Globus pallidus (tissue), 1 donor: ENCODE results near the gene GNGT1.
A peak's percentile ranks its signal among the peaks of the same experiment; 100 is the strongest.
"Not testable (repeated sequence)": the region's sequence is repeated elsewhere in the genome, so short reads cannot be mapped to it uniquely, and the experiment has no call there.

Experiments used
- DNase-seq: peaks from one replicate; pipeline ENCODE4 v3.0.0-alpha.2; 2015; ENCODE audit warnings: low spot score

Gene GNGT1

DNA sequence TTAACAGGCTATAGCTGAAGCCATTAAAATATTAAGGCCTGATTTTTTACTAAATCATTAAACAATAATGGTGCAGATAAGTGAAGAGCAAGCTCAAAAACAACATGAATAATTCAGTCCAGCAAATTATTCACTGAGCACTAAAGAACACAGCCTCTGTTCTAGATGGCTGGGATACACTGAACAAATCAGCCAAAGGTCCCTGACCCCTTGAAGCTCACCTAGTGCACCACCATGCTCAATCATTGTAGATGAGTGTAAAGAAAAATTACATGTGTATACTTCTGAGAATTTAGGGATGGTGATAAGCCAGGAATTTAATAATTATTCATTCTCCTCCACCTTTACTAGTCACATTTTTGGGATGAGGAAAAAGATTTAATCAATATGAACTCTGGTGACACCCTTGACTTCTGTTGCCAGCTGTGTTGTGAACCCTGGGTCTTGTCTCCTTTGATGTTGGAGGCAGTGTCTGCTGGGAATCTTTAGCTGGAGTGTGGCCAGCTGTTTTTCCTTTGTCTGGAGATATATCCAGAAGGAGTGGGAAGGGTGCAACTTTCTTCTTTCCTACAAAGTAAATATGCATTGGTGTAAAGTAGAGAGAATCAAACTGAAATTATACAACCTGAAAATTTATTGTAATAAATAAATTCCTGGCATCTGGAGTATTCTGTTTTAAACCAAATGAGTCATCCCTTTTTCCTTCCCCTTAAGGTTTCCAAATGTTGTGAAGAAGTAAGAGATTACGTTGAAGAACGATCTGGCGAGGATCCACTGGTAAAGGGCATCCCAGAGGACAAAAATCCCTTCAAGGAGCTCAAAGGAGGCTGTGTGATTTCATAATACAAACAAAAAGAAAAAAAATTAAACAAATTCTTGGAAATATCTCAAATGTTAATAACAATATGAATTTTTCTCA lies 4.0 kb downstream of the GNGT1 start:
- no peak for DNase-seq

DNA sequence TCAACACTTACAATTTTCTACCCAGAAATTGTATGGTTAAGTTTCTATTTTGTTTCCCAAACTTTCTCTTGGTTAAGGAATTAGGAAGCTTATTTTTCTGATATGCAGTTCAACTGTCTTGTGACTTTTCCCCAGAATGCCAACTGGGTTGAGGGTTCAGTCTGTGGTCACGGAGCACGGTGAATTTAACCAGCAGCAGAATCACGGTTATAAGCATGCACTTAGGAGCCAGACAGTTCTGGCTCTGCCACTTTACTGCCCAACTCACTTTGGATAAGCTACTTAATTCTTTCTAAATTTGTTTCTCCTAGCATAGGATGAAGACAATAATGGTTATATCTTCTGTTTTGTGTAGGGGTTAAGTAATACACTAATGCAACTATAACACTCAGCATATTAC lies 4.9 kb downstream of the GNGT1 start:
- not testable (repeated sequence) for DNase-seq

DNA sequence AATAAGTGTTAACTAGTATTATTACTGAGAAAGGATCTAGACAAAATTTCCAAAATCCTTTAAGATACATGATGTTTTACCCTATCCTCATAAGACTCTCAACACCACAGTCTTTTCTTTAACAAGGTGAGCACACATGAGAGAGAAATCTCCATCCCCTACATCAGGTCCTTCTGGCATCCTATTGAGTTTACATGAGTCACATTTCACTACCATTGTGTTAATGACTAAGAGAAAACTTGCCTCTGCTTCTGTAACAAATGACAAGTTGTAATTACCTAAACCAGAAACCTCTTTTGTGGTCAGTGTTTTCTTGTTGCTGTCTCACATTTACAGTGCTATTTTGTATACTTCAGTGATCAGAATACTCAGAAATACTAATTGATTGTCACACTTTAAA lies 5.3 kb downstream of the GNGT1 start:
- not testable (repeated sequence) for DNase-seq

DNA sequence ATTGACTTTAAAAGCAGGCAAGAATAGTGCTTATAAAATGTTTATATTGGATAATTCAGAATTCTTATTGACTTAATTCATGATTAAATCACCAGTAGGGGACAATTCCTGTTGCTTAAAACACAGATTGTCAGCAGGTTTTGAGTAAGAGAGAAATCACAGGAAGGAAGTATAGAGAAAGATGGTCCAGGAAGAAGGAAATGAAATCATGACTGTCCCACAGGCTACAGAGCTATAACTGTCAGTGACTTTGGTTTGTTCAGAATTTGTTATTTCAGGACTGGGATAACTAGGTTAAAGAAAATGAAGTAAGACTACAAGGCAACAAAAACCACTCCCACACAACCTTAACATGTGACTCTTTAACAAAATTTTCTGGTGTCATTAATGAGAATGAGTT lies 6.8 kb downstream of the GNGT1 start:
- DNase-seq, result no peak

DNA sequence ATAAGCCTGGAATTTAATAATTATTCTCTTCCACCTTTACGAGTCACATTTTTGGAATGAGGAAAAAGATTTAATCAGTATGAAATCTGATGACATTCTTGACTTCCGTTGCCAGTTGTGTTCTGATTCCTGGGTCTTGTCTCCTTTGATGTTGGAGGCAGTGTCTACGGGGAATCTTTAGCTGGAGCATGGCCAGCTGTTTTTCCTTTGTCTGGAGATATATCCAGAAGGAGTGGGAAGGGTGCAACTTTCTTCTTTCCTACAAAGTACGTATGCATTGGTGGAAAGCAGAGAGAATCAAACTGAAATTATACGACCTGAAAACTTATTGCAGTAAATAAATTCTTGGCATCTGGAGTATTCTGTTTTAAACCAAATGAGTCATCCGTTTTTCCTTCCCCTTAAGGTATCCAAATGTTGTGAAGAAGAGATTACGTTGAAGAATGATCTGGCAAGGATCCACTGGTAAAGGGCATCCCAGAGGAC lies 8.3 kb downstream of the GNGT1 start:
- no peak for DNase-seq

DNA sequence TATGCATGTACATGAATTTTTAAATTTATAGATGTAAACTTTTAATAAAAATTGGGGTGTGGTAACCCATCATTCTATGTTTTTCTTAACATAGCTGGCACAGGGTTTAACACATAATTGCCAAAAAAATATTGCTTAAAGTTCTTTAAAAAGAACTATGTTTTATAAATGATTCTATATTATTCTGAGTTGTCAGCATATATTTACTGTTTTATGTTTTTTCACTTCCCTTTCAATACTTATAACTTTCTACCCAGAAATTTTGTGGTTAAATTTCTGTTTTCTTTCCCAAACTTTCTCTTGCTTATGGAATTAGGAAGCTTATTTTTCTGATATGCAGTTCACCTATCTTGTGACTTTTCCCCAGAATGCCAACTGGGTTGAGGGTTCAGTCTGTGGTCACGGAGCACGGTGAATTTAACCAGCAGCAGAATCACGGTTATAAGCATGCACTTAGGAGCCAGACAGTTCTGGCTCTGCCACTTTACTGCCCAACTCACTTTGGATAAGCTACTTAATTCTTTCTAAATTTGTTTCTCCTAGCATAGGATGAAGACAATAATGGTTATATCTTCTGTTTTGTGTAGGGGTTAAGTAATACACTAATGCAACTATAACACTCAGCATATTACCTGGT lies 9.0 kb downstream of the GNGT1 start:
- DNase-seq, result not testable (repeated sequence)

DNA sequence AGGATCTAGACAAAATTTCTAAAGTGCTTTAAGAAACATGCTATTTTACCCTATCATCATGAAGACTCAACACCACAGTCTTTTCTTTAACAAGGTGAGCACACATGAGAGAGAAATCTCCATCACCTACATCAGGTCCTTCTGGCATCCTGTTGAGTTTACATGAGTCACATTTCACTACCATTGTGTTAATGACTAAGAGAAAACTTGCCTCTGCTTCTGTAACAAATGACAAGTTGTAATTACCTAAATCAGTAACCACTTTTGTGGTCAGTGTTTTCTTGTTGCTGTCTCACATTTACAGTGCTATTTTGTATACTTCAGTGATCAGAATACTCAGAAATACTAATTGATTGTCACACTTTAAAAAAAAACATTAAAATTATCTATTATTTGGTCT lies 9.5 kb downstream of the GNGT1 start:
- DNase-seq, result not testable (repeated sequence)

DNA sequence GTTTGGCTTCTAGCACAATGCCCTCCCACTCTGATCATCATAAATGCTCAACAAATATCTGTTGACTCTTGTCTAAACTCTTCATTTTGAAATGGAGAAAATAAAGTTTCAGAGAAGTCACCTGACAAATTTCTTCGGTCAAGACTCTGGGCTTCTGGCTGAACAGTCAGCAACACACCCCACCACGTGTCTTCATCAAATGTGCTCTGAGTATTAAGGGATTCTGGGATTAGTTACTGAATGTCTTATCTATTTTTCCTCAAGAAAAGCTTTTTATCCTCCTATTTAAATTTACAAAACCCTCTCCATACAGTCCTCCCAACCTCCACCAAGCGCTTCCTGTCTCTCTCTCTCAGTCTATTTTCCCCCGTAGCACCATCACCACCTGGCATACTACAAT lies 9.9 kb downstream of the GNGT1 start:
- not testable (repeated sequence) for DNase-seq

DNA sequence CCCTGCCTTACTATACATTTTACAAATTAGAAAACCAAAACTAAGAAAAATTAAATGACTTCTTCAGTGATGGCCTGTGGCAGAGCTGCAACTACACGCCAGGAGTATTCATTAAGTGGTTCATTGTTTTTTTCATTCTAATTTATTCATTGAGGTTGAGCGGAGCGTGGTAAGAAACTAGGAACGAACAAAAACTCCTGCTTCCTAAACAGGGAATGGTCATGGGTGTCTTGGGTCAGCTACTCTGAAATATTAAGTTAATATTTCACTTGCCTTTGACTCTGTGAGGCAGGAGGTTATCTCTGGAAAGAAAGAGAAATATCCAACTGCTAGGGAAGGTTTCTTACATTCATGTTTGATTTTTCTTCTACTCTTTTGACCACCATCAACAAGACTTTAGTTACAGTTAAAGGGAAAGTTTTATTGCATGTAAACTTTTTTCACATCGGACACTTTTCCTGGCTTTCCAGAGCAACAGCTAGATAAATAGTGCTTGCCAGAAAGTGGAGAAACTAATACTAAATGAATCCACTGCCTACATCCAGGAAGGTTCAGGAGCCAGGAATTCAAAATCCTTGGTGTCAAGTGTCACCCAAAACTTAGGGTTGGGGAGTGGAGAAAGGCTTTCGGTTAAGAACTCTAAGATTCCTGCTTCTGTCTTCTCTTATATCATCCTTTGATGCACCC lies 14.3 kb downstream of the GNGT1 start:
- no peak for DNase-seq

DNA sequence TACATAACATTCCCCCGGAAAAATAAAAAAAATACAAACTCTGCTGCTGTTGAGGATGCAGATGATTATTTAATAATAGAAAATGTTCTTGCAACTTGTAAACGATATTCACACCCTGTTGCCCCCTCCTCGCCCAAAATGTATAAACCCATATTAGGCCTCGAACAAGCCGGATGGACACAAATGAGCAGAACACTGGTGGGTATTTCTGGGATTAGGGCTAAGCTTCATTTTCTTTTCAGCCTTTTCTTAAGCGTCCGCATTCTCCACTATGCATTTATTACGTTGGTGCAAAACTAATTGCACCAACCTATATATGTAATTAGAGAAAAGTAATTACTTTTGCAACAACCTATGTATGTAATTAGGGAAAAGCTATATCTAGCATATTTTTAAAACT lies 14.8 kb downstream of the GNGT1 start:
- no peak for DNase-seq

DNA sequence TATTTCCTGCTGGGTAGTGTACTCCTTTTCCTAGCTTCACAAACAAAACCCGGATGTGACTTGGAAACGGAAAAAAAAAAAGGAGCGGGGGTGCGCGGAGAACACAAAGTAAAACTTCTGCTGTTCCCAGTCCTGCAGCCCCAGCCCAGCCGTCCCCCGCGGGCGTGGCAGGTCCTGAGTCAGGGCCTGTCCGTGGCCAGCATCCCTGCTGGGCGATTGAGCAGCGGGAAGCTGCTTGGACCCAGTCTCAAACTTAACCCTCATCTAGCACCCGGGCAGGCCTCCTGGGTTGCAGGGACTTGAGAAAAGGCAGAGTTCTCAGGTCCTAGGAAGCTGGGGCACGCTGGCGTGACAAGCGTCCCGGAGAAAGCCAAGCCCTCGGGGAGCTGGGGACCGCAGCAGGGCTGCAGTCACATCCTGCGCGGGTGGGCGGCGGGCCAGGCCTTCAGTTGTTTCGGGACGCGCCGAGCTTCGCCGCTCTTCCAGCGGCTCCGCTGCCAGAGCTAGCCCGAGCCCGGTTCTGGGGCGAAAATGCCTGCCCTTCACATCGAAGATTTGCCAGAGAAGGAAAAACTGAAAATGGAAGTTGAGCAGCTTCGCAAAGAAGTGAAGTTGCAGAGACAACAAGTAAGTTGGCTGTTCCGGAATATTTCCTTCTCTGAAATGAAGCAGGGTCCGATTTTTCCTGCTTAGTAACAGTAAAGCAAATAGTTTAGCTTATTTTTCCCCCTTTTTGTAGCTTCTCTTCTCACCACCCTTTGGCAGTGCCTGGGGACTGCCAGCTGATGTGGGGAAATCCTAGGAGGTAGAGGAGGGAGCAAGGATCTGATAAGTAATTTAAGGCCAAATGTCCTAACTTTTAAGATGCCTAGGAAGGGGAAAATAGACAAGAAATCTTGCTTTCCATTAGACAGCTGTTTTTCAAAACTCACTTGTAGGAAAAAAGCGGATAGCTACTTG lies 15.5 kb downstream of the GNGT1 start, which contains the start of gene GNG11:
TSS of gene GNG11 (plus strand) at position 129 of the 960 bp plus-strand sequence. CDS start at position 532, 403 bp downstream.
- peak; percentile 49 for DNase-seq

DNA sequence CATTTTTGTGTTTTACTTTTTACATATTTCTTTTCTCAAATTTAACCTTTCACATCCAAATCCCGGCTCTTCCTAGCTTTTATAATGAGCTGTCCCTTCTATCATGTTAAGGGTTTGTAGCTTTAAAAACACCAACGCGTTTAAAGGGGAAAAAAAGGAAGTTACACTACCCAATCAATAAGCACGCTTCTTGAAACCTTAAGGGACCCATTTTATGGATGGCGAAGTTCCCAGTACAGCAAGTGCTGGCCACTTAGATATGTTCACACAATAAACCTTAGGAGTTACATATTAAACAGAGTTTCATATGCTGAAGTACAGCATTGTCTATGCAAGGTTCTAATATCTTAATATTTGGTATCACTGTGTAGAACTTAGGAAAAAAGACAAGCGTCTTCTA lies 16.9 kb downstream of the GNGT1 start:
- no peak for DNase-seq

DNA sequence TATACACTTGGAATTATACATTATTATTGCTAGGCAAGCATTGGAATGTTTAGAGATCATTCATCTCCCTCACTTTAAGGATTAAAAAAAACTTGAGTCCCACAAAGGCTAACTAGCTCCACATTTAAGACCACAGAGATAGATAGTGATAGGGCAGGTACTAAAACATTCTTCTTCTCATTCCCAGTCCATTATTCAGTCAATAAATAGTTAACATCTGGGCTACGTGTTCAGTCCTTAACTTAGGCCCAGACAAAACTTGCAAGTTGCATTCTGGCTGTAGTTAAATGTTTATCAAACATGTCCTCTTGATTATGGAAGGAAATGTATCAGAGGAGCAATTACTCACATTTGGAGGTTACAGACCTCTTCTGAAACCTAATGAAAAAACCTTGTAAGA lies 17.6 kb downstream of the GNGT1 start:
- no peak for DNase-seq

DNA sequence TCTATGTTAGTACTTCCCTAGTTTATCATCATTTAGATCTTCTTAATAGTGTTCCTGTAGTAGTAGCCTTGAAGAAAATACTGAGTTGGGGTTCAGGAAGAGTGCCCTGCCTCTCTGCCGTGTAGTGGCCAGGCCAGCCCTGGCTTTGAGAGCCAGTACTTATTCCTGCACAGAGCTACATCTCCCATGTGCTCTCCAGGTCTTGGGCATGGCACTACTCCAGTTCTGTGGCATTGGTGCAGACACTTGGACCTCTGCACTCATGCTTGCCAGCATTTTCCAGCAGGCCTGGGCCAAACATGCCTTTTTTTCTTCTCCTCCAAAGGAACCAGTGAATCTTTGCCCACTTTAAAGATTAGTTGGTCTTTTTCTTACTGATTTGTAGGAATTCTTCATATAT lies 20.4 kb downstream of the GNGT1 start:
- DNase-seq, result no peak

DNA sequence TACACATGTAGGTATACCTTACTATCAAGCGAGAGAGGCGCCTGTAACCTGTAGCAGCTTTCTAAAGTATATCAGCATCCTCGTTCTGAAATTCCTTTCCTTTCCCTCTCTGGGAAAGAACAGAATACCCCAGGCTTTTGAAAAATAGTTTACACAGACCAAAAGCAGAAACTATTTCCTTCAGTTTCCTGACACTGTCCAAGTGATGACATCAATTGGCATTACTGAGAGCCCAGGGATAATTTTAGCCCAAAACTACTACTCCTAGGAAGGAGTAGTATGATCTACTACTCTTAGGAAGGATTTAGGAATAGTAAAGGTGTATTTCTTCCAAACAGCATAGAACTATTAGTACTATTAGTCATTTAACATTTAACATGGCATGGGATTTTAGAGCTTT lies 21.2 kb downstream of the GNGT1 start:
- DNase-seq, result no peak

DNA sequence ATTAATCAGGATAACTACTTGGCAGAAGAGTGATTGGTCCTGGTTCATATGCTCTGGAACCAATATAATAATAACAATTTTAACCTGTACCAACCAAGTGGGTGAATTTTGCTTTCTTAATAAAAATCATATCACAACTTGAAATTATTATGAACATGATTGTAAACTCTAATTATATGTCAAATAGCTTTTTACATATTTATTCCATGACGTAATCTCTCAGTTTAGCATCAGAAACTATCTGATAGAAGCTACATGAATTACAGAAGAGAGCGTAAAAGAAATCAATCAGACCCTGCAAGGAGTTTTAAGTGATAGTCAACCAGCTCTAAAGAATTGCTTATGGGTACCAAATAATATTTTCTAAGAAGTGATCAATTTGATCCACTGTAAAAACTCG lies 25.3 kb downstream of the GNGT1 start:
- DNase-seq, result no peak

DNA sequence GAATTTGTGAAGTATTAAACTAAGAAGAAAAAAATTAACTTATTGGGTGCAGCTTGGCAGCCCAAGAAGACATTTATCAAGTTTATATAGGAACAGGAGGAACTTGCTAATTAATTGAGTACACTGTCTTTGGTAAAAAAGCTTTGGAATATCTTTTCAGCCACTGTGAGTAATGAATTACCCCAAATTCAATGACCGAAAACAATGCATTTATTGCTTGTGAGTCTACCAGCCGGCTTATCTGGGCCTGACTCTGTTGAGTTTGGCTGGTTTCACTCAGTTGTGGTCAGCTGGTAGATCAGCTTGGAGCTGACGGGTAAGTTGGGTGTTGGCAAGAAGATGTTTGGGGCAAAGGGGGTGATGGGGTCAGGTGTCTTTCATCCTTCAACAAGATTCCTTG lies 26.8 kb downstream of the GNGT1 start:
- no peak for DNase-seq

DNA sequence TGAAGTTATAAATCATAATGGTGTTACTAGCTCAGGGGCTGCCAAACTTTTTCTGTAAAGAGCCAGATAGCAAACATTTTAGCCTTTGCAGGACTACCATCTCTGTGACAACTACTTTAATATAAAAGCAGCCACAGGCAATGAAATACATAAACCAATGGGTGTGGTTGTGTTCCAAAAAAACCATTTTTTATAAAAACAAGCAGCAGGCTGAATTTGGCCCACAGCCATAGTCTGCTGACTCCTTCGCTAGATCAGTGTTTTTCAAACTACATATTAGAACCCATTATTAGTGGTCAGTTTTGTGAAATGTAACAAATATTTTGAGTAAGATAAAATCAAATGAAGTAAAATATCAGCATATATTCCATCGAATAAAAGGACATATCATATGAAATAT lies 28.7 kb downstream of the GNGT1 start:
- DNase-seq, result no peak

DNA sequence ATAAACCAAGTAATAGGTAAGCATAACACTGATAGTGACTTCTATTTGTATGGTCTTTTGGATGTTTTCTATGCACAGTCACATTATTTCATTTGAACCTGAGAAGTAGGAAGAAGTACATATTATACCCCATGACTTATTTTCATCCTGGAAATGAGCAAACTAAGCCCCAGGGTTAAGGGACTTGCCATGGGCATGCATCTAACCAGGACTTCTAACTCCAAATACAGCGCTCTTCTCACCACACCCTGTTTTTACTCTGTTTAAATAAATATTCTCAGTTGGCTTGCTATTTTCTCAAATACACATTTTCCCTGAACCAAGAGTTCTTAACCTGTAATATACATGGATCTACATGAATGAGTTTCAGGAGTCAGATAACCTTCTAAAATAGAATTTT lies 31.5 kb downstream of the GNGT1 start:
- DNase-seq, result no peak

DNA sequence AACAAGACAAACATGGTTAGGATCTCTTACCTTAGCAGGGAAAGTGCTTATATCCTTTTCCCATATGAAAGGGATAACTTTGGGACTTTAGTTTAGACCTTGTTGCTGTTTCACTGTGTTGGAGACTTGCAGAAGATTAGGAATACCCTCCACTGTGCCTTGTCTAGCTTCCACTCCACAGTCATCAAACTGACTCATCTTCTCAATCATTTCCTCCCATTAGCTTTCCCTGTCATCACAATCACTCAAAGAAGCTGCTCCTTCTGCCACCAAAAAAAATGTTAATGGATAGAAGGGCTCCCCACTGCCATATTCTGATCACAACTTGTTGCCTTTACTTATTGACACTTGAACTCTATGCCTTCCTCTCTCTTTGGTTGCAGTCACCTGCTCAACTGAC lies 31.9 kb downstream of the GNGT1 start:
- DNase-seq, result no peak

DNA sequence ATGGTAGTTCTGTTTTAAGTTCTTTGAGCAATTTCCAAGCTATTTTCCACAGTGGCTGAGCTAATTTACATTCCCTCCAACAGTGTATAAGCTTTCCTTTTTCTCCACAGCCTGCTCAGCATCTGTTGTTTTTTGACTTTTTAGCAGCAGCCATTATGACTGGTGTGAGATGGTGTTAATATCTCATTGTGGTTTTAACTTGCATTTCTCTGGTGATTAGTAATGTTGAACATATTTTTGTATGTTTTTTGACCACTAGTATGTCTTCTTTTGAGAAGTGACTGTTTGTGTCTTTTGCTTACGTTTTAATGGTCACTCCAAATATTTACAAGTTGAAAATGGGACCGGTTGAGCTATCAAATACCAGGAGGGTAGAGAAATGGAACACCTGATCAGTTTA lies 35.6 kb downstream of the GNGT1 start:
- no peak for DNase-seq
